ENCODE data around the gene MCRS1. TPM values are rescaled to one million over a fixed set of nuclear protein-coding genes. Genes with fewer than 3 reads are reported as not detected.
A peak's percentile ranks its signal among the peaks of the same experiment; 100 is the strongest.

The MCRS1 gene
- total RNA-seq, 1 donor from 2014 or later: 62.4 TPM

DNA sequence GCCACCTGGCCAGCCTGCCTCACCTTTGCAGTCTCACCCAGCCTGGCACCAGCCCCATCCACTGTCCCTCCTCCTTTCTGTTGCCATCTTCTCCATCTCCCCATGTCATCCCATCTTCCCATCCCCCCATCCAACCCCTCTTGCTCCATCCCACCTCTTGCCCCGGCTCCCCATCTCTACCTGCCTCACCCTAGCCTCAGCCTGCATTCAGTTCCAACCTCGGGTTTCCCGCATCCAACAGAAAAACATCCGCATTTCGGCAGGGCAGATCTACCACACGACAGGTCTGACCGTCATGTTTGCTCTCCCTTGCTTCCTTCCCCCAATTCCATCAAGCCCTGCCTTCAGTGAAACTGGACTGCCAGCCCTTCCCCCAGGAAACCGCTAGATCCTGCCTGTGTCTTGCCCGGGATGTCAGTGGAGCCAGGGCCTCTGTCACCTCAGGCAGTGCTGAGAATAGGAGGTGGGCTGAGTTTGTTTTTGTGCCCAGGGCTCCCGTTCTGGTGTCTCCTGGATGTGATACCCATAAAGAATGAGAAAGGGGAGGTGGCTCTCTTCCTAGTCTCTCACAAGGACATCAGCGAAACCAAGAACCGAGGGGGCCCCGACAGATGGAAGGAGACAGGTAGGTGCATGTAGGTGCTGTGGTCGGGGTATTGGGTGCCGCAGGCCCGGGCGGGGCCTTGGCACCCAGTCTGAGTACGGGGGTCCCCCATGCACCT, 26.6 kb downstream of the MCRS1 start:
- no peak for DNase-seq (ENCODE audit: low read depth)
- TF ChIP-seq, protein P1, sequence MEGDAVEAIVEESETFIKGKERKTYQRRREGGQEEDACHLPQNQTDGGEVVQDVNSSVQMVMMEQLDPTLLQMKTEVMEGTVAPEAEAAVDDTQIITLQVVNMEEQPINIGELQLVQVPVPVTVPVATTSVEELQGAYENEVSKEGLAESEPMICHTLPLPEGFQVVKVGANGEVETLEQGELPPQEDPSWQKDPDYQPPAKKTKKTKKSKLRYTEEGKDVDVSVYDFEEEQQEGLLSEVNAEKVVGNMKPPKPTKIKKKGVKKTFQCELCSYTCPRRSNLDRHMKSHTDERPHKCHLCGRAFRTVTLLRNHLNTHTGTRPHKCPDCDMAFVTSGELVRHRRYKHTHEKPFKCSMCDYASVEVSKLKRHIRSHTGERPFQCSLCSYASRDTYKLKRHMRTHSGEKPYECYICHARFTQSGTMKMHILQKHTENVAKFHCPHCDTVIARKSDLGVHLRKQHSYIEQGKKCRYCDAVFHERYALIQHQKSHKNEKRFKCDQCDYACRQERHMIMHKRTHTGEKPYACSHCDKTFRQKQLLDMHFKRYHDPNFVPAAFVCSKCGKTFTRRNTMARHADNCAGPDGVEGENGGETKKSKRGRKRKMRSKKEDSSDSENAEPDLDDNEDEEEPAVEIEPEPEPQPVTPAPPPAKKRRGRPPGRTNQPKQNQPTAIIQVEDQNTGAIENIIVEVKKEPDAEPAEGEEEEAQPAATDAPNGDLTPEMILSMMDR (conservative IDR thresholded peaks at IDR 0.05; ENCODE audit: low read depth, low read length): no peak
- H3K4me3 ChIP-seq (ENCODE audit: low read depth, low read length): no peak overlapping the region

- TF ChIP-seq, protein P1 (conservative IDR thresholded peaks at IDR 0.05; ENCODE audit: low read depth, low read length): no peak
- no peak overlapping the region for H3K4me3 ChIP-seq (ENCODE audit: low read depth, low read length)
- no peak for DNase-seq (ENCODE audit: low read depth)
Observed at GRCh38 chr12:49540229-49541139, 27.5 kb downstream of the MCRS1 start.

GRCh38 chr12:49539406-49540228, 28.3 kb downstream of the MCRS1 start:
- no peak for DNase-seq (ENCODE audit: low read depth)
- no peak overlapping the region for H3K4me3 ChIP-seq (ENCODE audit: low read depth, low read length)
- TF ChIP-seq, protein P1 (conservative IDR thresholded peaks at IDR 0.05; ENCODE audit: low read depth, low read length): no peak

DNA sequence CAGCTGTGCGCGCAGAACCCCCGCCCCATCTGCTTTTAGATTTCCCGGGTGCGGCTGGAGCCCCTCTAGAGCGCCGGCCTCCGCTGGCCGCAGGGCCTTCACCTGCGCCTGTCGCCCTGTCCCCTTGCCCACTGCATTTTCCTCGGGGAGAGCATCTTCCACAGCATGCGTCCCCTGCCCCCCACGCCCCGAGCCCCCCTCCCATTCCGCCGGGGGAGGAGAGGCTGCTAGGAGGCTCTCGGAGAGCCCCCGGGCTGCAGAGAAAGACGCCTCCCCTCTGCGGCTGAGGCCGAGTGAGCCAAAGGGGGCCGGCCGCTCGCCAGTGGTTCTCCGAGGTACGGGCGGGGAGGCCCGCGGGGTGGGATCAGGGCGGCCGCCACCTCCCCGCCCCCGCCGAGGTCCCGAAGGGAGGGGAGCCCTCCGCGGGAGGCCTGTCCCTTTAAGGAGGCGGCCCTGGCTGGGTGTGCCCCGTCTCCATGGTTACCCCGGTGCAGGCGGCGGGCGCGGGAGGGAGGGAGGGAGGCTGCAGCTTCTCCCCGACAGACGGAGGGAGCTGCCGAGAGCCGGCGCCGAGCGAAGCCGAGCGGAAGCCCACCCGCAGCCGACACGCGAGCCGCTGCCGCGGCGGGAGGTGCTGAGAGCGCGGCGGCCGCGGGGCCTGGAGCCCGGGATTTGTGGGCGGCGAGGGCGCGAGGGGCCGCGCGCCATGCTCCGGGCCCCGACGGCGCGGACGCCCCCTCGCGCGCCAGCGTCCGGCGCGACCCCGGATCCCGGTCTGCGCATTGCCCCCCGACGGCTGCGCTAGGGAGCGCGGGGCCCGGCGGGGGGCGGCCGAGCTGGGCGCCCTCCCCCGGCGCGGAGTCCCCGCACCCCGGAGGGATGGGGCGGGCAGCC, 29.2 kb downstream of the MCRS1 start, which contains the start of gene KCNH3:
Gene KCNH3, plus strand, starts transcription at position 521 of the 894 bp plus-strand sequence. CDS start 387 bp downstream, outside the sequence.
- H3K4me3 ChIP-seq (ENCODE audit: low read depth, low read length): peak within 1 kb of the TSS; percentile 40
- no peak for DNase-seq (ENCODE audit: low read depth)
- TF ChIP-seq, protein P1 (conservative IDR thresholded peaks at IDR 0.05; ENCODE audit: low read depth, low read length): no peak

DNA sequence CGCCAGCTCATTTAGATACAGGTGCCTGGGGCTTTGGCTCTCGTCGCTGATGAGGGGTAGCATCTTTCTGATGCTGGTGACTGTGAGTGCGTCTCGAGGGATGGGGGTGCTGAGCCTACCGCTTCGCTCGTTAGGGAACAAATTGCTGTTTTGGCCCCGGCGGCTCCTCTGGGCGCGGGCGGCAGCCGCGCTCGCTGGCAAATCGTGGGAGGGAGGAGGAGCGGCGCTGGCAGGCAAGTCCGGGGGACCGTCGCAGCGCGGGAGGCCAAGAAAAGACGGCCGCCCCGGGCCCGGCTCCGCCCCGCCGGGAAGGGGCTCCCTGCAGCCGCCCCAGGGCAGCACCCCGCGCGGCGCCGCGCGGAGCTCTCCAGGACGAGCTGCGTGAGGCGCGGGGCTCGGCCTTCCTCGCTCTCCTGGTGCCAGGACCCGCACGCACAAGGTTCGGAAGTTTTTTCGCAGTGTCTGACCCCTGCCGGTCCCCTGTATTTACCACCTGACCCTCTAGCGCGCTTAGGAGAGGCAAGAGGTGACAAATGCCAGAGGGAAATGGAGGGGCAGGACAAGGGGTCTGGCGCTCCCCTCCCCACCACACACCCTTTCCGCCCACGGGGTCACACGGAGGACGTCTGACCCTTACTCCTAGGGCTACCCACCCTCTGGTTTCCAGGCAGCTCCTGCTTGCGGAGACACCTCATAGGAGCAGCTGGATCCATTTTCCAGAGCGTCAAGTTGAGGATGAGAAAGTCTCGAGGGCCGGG, 30.0 kb downstream of the MCRS1 start:
- TF ChIP-seq, protein P1 (conservative IDR thresholded peaks at IDR 0.05; ENCODE audit: low read depth, low read length): peak; percentile 12
- peak overlapping the region; percentile 40 for H3K4me3 ChIP-seq (ENCODE audit: low read depth, low read length)
- DNase-seq (ENCODE audit: low read depth): no peak

Data from epithelial cell of proximal tubule (primary cell).